Measurements from ENCODE around the gene UBE2E2. TPM values are rescaled to one million over a fixed set of nuclear protein-coding genes. Genes with fewer than 3 reads are reported as not detected.
"Not testable (repeated sequence)": the region's sequence is repeated elsewhere in the genome, so short reads cannot be mapped to it uniquely, and the experiment has no call there.

Gene UBE2E2
- total RNA-seq, 4 donors from 2014 or later, result 26.5 to 44.0 (median 37.0) TPM

DNA sequence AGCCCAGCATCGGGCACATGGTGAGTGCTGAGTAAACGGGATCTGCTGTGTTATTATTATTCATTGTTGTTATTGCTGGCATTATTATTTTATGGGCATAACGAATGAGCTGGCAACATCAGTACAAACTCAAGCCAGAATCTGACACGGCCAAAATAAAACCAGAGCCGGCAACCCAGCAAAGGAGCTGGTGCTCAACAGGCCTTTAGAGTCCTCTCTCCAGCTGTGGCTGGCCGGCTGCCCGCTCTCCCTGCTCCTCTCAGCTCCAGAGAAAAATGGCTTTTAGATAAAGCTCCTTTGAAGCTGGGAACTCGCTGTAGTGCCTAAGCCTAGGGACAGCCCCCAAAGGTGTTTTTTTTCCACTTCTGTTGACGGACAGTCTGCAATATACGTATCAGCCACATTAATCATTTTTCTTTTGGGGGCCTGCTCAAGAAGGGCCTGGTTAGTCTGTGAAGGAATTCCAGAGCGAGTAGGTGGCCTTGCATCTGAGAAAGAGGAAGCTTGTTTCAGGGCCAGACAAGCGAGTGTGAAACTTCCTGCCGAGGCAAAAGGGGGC is 408.7 kb downstream of the UBE2E2 start:
- Histone ChIP-seq H3K9me3 (no peaks in the 10 kb centered on the region), H3K36me3 (no peaks in the 10 kb centered on the region)
- intact Hi-C loops (cut with DNase I), result no loop called here

DNA sequence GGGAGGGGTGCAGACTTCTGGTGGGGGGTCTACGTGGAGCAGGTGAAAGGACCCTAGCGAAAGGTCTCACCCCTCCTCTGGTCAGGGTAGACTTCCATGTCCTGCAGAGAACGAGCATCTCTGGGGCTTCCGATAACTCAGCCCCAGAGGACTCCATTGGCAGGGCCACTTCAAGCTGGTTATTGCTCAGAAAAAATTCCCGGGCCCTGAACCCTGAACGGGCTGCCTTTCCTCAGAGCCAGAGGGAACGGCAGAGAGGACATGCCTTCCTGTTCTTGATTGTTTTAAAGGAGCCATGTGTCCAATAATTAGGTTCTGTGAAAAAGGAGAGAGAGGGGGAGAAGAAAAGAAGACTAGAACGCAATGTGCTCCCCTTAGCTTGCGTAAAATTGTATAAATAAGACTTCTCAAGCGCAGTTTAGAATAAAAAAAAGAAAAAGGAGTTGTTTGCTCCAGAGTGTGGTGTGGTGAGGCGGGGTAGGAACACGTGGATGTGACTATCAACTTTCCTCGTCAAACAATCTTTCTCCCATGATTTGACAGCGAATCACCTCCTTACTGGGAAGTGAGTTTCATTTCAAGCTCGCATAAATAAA is 409.3 kb downstream of the UBE2E2 start:
- Histone ChIP-seq H3K4me3 (peak overlapping the region in 1 of 4 donors; percentile 45), H3K9me3 (no peaks in the 10 kb centered on the region), H3K27me3 (no peaks in the 10 kb centered on the region), H3K27ac (peak overlapping the region in 2 of 4 donors; percentile 5 to 40), H3K36me3 (no peaks in the 10 kb centered on the region), H3K4me1 (peaks cover 0 to 15% (median 0%) of the 10 kb centered on the region in 3 donors)
- 56 to 58% methylated on average over 15 of the region's 15 CpGs for WGBS, 2 donors
- TF ChIP-seq, protein P1, sequence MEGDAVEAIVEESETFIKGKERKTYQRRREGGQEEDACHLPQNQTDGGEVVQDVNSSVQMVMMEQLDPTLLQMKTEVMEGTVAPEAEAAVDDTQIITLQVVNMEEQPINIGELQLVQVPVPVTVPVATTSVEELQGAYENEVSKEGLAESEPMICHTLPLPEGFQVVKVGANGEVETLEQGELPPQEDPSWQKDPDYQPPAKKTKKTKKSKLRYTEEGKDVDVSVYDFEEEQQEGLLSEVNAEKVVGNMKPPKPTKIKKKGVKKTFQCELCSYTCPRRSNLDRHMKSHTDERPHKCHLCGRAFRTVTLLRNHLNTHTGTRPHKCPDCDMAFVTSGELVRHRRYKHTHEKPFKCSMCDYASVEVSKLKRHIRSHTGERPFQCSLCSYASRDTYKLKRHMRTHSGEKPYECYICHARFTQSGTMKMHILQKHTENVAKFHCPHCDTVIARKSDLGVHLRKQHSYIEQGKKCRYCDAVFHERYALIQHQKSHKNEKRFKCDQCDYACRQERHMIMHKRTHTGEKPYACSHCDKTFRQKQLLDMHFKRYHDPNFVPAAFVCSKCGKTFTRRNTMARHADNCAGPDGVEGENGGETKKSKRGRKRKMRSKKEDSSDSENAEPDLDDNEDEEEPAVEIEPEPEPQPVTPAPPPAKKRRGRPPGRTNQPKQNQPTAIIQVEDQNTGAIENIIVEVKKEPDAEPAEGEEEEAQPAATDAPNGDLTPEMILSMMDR (IDR thresholded peaks at IDR 0.05), result no peak
- intact Hi-C loops (cut with DNase I), result no loop called here
- DNase-seq, result no peak

More for the DNA sequence above, 408.7 kb downstream of the UBE2E2 start:
- Histone ChIP-seq H3K4me3 (peak overlapping the region in 1 of 4 donors; percentile 45), H3K4me1 (peaks cover 0 to 16% (median 0%) of the 10 kb centered on the region in 3 donors), H3K27ac (peak overlapping the region in 2 of 4 donors; percentile 5 to 40), H3K27me3 (no peaks in the 10 kb centered on the region)
- TF ChIP-seq POLR2A (IDR thresholded peaks at IDR 0.05), result no peak
- TF ChIP-seq, protein P1 (IDR thresholded peaks at IDR 0.05), result no peak
- DNase-seq, result no peak
- WGBS, 2 donors, result 29 to 36% methylated on average over 13 of the region's 13 CpGs

DNA sequence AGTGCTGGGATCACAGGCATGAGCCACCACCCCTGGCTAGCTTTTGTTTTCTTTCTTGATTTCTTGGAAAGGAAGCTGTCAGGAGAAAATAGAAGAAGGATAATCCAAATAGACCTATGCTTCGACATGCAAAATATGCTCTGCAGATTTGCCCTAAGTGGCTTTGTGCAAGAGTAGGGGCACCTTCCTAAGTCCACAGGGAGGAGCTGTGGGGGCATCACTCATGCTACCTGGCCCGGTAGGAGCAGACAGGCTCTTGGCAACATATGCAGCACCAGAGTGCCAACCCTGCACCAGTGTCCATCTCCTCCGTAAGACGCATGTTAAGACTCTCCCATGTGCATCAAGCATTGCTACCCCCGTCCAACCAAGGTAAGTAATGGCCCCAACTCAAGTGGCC is 411.9 kb downstream of the UBE2E2 start:
- intact Hi-C loops (cut with DNase I), result no loop called here
- Histone ChIP-seq H3K36me3 (no peaks in the 10 kb centered on the region), H3K4me3 (no peak overlapping the region), H3K27ac (no peak overlapping the region), H3K9me3 (no peaks in the 10 kb centered on the region), H3K4me1 (peaks cover 0 to 22% (median 4%) of the 10 kb centered on the region in 3 donors), H3K27me3 (no peaks in the 10 kb centered on the region)
- WGBS, 2 donors, result 87 to 88% methylated on average over 5 of the region's 5 CpGs
- TF ChIP-seq, protein P1 (IDR thresholded peaks at IDR 0.05), result no peak
- no peak for TF ChIP-seq POLR2A (IDR thresholded peaks at IDR 0.05)
- DNase-seq, result no peak

DNA sequence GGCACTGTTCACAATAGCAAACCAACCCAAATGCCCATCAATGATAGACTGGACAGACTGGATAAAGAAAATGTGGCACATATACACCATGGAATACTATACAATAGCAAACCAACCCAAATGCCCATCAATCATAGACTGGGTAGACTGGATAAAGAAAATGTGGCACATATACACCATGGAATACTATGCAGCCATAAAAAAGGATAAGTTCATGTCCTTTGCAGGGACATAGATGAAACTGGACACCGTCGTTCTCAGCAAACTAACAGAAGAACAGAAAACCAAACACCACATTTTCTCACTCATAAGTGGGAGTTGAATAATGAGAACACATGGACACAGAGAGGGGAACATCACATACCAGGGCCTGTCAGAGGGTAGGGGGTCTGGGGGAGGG is 415.3 kb downstream of the UBE2E2 start:
- intact Hi-C loops (cut with DNase I); H3K4me3 ChIP-seq; H3K36me3 ChIP-seq; H3K27me3 ChIP-seq; DNase-seq; H3K9me3 ChIP-seq; H3K27ac ChIP-seq: not testable (repeated sequence)
- H3K4me1 ChIP-seq, result peaks cover 5 to 29% (median 9%) of the 10 kb centered on the region in 3 donors
- WGBS, 2 donors, result 90 to 97% methylated on average over 2 of the region's 2 CpGs

GRCh38 chr3:23619705-23620637 is 416.8 kb downstream of the UBE2E2 start:
- DNase-seq, result no peak
- no peaks in the 10 kb centered on the region for H3K36me3 ChIP-seq
- TF ChIP-seq, protein P1 (IDR thresholded peaks at IDR 0.05), result no peak
- no peak for TF ChIP-seq POLR2A (IDR thresholded peaks at IDR 0.05)
- 40 to 61% methylated on average over 10 of the region's 12 CpGs for WGBS, 2 donors
- no peaks in the 10 kb centered on the region for H3K27me3 ChIP-seq
- no peaks in the 10 kb centered on the region for H3K9me3 ChIP-seq
- peaks cover 5 to 29% (median 9%) of the 10 kb centered on the region in 3 donors for H3K4me1 ChIP-seq
- peak overlapping the region in 1 of 4 donors; percentile 21 for H3K27ac ChIP-seq
- no peak overlapping the region for H3K4me3 ChIP-seq
- intact Hi-C loops (cut with DNase I), result no loop called here

All from esophagus squamous epithelium (tissue), 5 donors.